KMS-11 (cell line): Measurements from ENCODE around the gene RYR2.
"Not testable (repeated sequence)": the region's sequence is repeated elsewhere in the genome, so short reads cannot be mapped to it uniquely, and the experiment has no call there.

Experiments used
- H2AFZ ChIP-seq: fragments of 200-600 bp; sonication (generic); 2 replicates; pipeline ENCODE4 v1.6.1; 2016; ENCODE audit warnings: antibody characterized with exemption, mixed run types, low read depth
- H3K27ac ChIP-seq: fragments of 200-600 bp; sonication (generic); 2 replicates; pipeline ENCODE4 v1.6.1; 2016; ENCODE audit warnings: mild to moderate bottlenecking, mixed run types
- H3K27me3 ChIP-seq: fragments of 200-600 bp; sonication (generic); 2 replicates; pipeline ENCODE4 v1.6.1; 2017; ENCODE audit warnings: mild to moderate bottlenecking, low read depth, mixed run types, moderate library complexity; ENCODE audit not compliant: insufficient read depth
- H3K36me3 ChIP-seq: fragments of 200-600 bp; sonication (generic); 2 replicates; pipeline ENCODE4 v1.6.1; 2017; ENCODE audit warnings: mild to moderate bottlenecking, mixed run types; ENCODE audit not compliant: insufficient read depth
- H3K4me1 ChIP-seq: fragments of 200-600 bp; sonication (generic); 2 replicates; pipeline ENCODE4 v1.6.1; 2016; ENCODE audit warnings: mild to moderate bottlenecking, low read depth, mixed run types; ENCODE audit not compliant: poor library complexity, severe bottlenecking
- H3K4me2 ChIP-seq: fragments of 200-600 bp; sonication (generic); 2 replicates; pipeline ENCODE4 v1.7.0; 2016; ENCODE audit warnings: mild to moderate bottlenecking, mixed run types
- H3K4me3 ChIP-seq: fragments of 200-600 bp; sonication (generic); IDR thresholded peaks from 2 replicates; pipeline ENCODE4 v1.6.1; 2017; ENCODE audit warnings: low read depth, low read length, mixed read lengths; ENCODE audit not compliant: insufficient read depth
- H3K79me2 ChIP-seq: fragments of 200-600 bp; sonication (generic); 2 replicates; pipeline ENCODE4 v1.6.1; 2016; ENCODE audit warnings: low read depth, mixed run types; ENCODE audit not compliant: insufficient read depth
- H3K9ac ChIP-seq: fragments of 200-600 bp; sonication (generic); 2 replicates; pipeline ENCODE4 v1.6.1; 2016; ENCODE audit warnings: mild to moderate bottlenecking, mixed run types
- H4K20me1 ChIP-seq: fragments of 200-600 bp; sonication (generic); 2 replicates; pipeline ENCODE4 v1.6.1; 2016; ENCODE audit warnings: mild to moderate bottlenecking, mixed run types; ENCODE audit not compliant: insufficient read depth
- TF ChIP-seq, protein P1 (sequence below): fragments of 200-600 bp; sonication (generic); conservative IDR thresholded peaks from 2 replicates; pipeline ENCODE4 v1.6.1; 2017; ENCODE audit warnings: low read depth, mild to moderate bottlenecking, antibody characterized with exemption, low read length, moderate library complexity, mixed read lengths

Gene RYR2

GRCh38 chr1:237590386-237590785 is 548.4 kb downstream of the RYR2 start:
- no peaks in the 10 kb centered on the region for H3K36me3 ChIP-seq
- no peaks in the 10 kb centered on the region for H3K27me3 ChIP-seq

GRCh38 chr1:237591353-237591752 is 549.4 kb downstream of the RYR2 start:
- TF ChIP-seq, protein P1, sequence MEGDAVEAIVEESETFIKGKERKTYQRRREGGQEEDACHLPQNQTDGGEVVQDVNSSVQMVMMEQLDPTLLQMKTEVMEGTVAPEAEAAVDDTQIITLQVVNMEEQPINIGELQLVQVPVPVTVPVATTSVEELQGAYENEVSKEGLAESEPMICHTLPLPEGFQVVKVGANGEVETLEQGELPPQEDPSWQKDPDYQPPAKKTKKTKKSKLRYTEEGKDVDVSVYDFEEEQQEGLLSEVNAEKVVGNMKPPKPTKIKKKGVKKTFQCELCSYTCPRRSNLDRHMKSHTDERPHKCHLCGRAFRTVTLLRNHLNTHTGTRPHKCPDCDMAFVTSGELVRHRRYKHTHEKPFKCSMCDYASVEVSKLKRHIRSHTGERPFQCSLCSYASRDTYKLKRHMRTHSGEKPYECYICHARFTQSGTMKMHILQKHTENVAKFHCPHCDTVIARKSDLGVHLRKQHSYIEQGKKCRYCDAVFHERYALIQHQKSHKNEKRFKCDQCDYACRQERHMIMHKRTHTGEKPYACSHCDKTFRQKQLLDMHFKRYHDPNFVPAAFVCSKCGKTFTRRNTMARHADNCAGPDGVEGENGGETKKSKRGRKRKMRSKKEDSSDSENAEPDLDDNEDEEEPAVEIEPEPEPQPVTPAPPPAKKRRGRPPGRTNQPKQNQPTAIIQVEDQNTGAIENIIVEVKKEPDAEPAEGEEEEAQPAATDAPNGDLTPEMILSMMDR = no peak
- no peaks in the 10 kb centered on the region for H4K20me1 ChIP-seq

More at GRCh38 chr1:237590386-237590785, 548.4 kb downstream of the RYR2 start:
- Histone ChIP-seq H3K4me1 (no peaks in the 10 kb centered on the region), H3K4me2 (no peak overlapping the region), H3K4me3 (no peak overlapping the region), H2AFZ (no peak overlapping the region), H4K20me1 (no peaks in the 10 kb centered on the region), H3K27ac (no peak overlapping the region), H3K79me2 (no peaks in the 10 kb centered on the region), H3K9ac (no peak overlapping the region)
- TF ChIP-seq, protein P1 = no peak

DNA sequence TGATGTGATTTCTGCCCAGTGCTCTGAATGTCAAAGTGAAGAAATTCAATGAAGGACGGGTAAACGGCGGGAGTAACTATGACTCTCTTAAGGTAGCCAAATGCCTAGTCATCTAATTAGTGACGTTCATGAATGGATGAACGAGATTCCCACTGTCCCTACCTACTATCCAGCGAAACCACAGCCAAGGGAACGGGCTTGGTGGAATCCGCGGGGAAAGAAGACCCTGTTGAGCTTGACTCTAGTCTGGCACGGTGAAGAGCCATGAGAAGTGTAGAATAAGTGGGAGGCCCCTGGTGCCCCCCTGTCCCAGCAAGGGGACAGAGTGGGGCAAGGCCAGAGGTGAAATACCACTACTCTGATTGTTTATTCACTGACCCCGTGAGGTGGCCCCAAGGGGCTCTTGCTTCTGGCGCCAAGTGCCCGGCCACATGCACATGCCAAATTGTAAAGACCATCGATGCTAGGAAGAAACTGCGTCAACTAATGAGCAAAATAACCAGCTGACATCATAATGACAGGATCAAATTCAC is 561.1 kb downstream of the RYR2 start:
- H3K27ac ChIP-seq, H2AFZ ChIP-seq, H3K4me2 ChIP-seq, H3K4me1 ChIP-seq, H3K4me3 ChIP-seq, H4K20me1 ChIP-seq, H3K9ac ChIP-seq, H3K36me3 ChIP-seq, H3K27me3 ChIP-seq, H3K79me2 ChIP-seq: not testable (repeated sequence)

More at GRCh38 chr1:237591353-237591752, 549.4 kb downstream of the RYR2 start:
- H3K9ac ChIP-seq = no peak overlapping the region
- no peak overlapping the region for H2AFZ ChIP-seq
- no peak overlapping the region for H3K4me3 ChIP-seq
- no peaks in the 10 kb centered on the region for H3K4me1 ChIP-seq
- no peaks in the 10 kb centered on the region for H3K36me3 ChIP-seq
- H3K27ac ChIP-seq = no peak overlapping the region
- H3K79me2 ChIP-seq = no peaks in the 10 kb centered on the region
- H3K4me2 ChIP-seq = no peak overlapping the region
- H3K27me3 ChIP-seq = no peaks in the 10 kb centered on the region

- H3K27ac ChIP-seq = no peak overlapping the region
- H3K4me2 ChIP-seq = no peak overlapping the region
- H3K4me1 ChIP-seq = no peaks in the 10 kb centered on the region
- no peak overlapping the region for H3K4me3 ChIP-seq
- no peak overlapping the region for H2AFZ ChIP-seq
- no peaks in the 10 kb centered on the region for H3K27me3 ChIP-seq
- no peak overlapping the region for H3K9ac ChIP-seq
- H4K20me1 ChIP-seq = no peaks in the 10 kb centered on the region
- H3K79me2 ChIP-seq = no peaks in the 10 kb centered on the region
- no peaks in the 10 kb centered on the region for H3K36me3 ChIP-seq
- TF ChIP-seq, protein P1 = no peak
Measured at GRCh38 chr1:237608433-237608832, 566.4 kb downstream of the RYR2 start.

DNA sequence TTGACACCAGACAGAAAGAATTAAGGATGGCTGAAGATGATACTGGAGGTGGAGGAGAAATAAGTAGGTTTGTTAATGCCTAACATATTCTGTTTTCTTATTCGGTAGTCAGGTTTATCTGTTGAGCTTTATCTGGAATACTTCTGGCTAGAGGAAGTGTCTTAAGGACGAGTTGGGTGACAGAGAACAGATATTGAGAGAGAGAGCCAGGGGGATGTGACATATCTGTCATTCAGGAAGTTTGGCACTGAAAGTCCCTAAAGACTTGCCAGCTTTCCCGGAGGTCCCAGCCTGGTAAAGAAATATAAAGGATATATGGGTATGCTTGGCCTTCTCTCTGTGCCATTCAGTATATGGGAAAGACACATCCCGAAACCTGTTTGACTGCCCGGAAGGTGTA is 568.2 kb downstream of the RYR2 start:
- TF ChIP-seq, protein P1 = no peak
- Histone ChIP-seq H3K36me3 (no peaks in the 10 kb centered on the region), H3K27me3 (no peaks in the 10 kb centered on the region)

More for the DNA sequence above, 568.2 kb downstream of the RYR2 start:
- no peaks in the 10 kb centered on the region for H4K20me1 ChIP-seq
- H3K4me1 ChIP-seq = no peaks in the 10 kb centered on the region
- H3K4me2 ChIP-seq = no peak overlapping the region
- H3K79me2 ChIP-seq = no peaks in the 10 kb centered on the region
- no peak overlapping the region for H3K4me3 ChIP-seq
- H3K9ac ChIP-seq = no peak overlapping the region
- H3K27ac ChIP-seq = no peak overlapping the region
- no peak overlapping the region for H2AFZ ChIP-seq
